SU-DHL-6 (cell line): Measurements from ENCODE around the gene STRBP.
A peak's percentile ranks its signal among the peaks of the same experiment; 100 is the strongest.
"Not testable (repeated sequence)": the region's sequence is repeated elsewhere in the genome, so short reads cannot be mapped to it uniquely, and the experiment has no call there.

Experiments used
- H2AFZ ChIP-seq: fragments of 200-600 bp; sonication (generic); 2 replicates; pipeline ENCODE4 v1.6.1; 2014; ENCODE audit warnings: low read depth, mild to moderate bottlenecking, moderate library complexity, mixed read lengths, antibody characterized with exemption, low read length; ENCODE audit not compliant: severe bottlenecking
- H3F3A ChIP-seq: fragments of 200-600 bp; shearing (Covaris generic); 2 replicates; pipeline ENCODE4 v1.6.0; 2016; ENCODE audit warnings: antibody characterized with exemption, mild to moderate bottlenecking; ENCODE audit not compliant: insufficient read depth
- H3K27ac ChIP-seq: fragments of 200-600 bp; sonication (generic); 2 replicates; pipeline ENCODE4 v1.5.1; 2016; ENCODE audit warnings: low read depth, mild to moderate bottlenecking, low read length, moderate library complexity, mixed read lengths
- H3K27me3 ChIP-seq: fragments of 200-600 bp; sonication (generic), shearing (Covaris generic); 2 replicates; pipeline ENCODE4 v1.6.0; 2014; ENCODE audit warnings: mild to moderate bottlenecking, low read length
- H3K36me3 ChIP-seq: fragments of 200-600 bp; sonication (generic); 2 replicates; pipeline ENCODE4 v1.6.1; 2014; ENCODE audit warnings: mild to moderate bottlenecking, low read length, mixed read lengths
- H3K4me2 ChIP-seq: fragments of 300-600, 200-600 bp; shearing (Covaris generic), sonication (generic); 2 replicates; pipeline ENCODE4 v1.6.0; 2014; ENCODE audit warnings: low read length, low read depth, mild to moderate bottlenecking; ENCODE audit not compliant: poor library complexity, severe bottlenecking
- H3K4me3 ChIP-seq: fragments of 200-600 bp; sonication (generic); 2 replicates; pipeline ENCODE4 v1.5.1; 2014; ENCODE audit warnings: antibody characterized with exemption, low read length, mild to moderate bottlenecking, mixed read lengths; ENCODE audit not compliant: insufficient read depth, poor library complexity, severe bottlenecking
- H3K79me2 ChIP-seq: fragments of 200-600 bp; sonication (generic); 2 replicates; pipeline ENCODE4 v1.6.1; 2014; ENCODE audit warnings: mild to moderate bottlenecking, low read length, moderate library complexity; ENCODE audit not compliant: insufficient read depth
- H3K9ac ChIP-seq: fragments of 200-600 bp; sonication (generic); 2 replicates; pipeline ENCODE4 v1.7.0; 2014; ENCODE audit warnings: mild to moderate bottlenecking, low read length
- H3K9me2 ChIP-seq: fragments of 200-600 bp; sonication (generic); replicated peaks from 2 replicates; pipeline ENCODE4 v1.6.1; 2014; ENCODE audit warnings: low read length; ENCODE audit not compliant: insufficient read depth
- H3K9me3 ChIP-seq: fragments of 200-600 bp; sonication (generic); 2 replicates; pipeline ENCODE4 v1.6.1; 2014; ENCODE audit warnings: low read length, mixed read lengths; ENCODE audit not compliant: insufficient read depth
- H4K20me1 ChIP-seq: fragments of 200-600 bp; sonication (generic); 2 replicates; pipeline ENCODE4 v1.6.1; 2014; ENCODE audit warnings: low read depth, mild to moderate bottlenecking, antibody characterized with exemption, low read length, moderate library complexity, mixed read lengths
- CTCF ChIP-seq: fragments of 200-600 bp; sonication (generic); IDR thresholded peaks from one replicate; pipeline ENCODE4 v1.5.1; 2017; ENCODE audit warnings: antibody characterized with exemption, mild to moderate bottlenecking, low read length, moderate library complexity; ENCODE audit not compliant: insufficient read depth, poor library complexity, severe bottlenecking
- EZH2phosphoT487 ChIP-seq: fragments of 200-600 bp; sonication (generic), shearing (Covaris generic); conservative IDR thresholded peaks from 2 replicates; pipeline ENCODE4 v1.6.1; 2018; ENCODE audit warnings: mild to moderate bottlenecking, antibody characterized with exemption, low read length, moderate library complexity, mixed read lengths

The STRBP gene

GRCh38 chr9:123304340-123304691 is 35.9 kb upstream of the STRBP start:
- Histone ChIP-seq H3K9me2 (no peaks in the 10 kb centered on the region), H3K4me2 (peak overlapping the region; percentile 40)

GRCh38 chr9:123302348-123303214 is 34.2 kb upstream of the STRBP start:
- Histone ChIP-seq H3K4me2 (no peak overlapping the region), H3K9me3 (no peaks in the 10 kb centered on the region), H4K20me1 (no peaks in the 10 kb centered on the region), H3K36me3 (no peaks in the 10 kb centered on the region), H2AFZ (no peak overlapping the region), H3K27ac (no peak overlapping the region), H3F3A (no peaks in the 10 kb centered on the region), H3K79me2 (no peaks in the 10 kb centered on the region), H3K27me3 (no peaks in the 10 kb centered on the region), H3K9ac (no peak overlapping the region), H3K4me3 (no peak overlapping the region), H3K9me2 (no peaks in the 10 kb centered on the region)
- TF ChIP-seq EZH2phosphoT487: no peak
- TF ChIP-seq CTCF: no peak

More at GRCh38 chr9:123304340-123304691, 35.9 kb upstream of the STRBP start:
- Histone ChIP-seq H3K4me3 (no peak overlapping the region), H3K9me3 (no peaks in the 10 kb centered on the region), H3K27me3 (no peaks in the 10 kb centered on the region), H3K9ac (0 out of 2 replicates have a peak overlapping the region, but pooled peaks have one; percentile 23), H3K79me2 (no peaks in the 10 kb centered on the region), H4K20me1 (no peaks in the 10 kb centered on the region), H3K27ac (no peak overlapping the region), H2AFZ (peak overlapping the region; percentile 84), H3F3A (no peaks in the 10 kb centered on the region), H3K36me3 (no peaks in the 10 kb centered on the region)
- TF ChIP-seq EZH2phosphoT487 (no peak), CTCF (no peak)

- H3K4me3 ChIP-seq, H3K9me3 ChIP-seq, H3K27ac ChIP-seq, H3K27me3 ChIP-seq, H3K79me2 ChIP-seq, H3K4me2 ChIP-seq, H3F3A ChIP-seq, H3K36me3 ChIP-seq, H4K20me1 ChIP-seq, H3K9me2 ChIP-seq, H3K9ac ChIP-seq, H2AFZ ChIP-seq: not testable (repeated sequence)
Measured at GRCh38 chr9:123301936-123302335, 33.5 kb upstream of the STRBP start.

GRCh38 chr9:123300554-123300953 is 32.2 kb upstream of the STRBP start:
- no peaks in the 10 kb centered on the region for H3F3A ChIP-seq
- H3K4me3 ChIP-seq: no peak overlapping the region
- no peaks in the 10 kb centered on the region for H3K9me3 ChIP-seq
- no peak overlapping the region for H3K27ac ChIP-seq
- no peaks in the 10 kb centered on the region for H3K27me3 ChIP-seq
- H3K9ac ChIP-seq: no peak overlapping the region
- H3K36me3 ChIP-seq: no peaks in the 10 kb centered on the region
- H3K79me2 ChIP-seq: no peaks in the 10 kb centered on the region
- no peaks in the 10 kb centered on the region for H4K20me1 ChIP-seq
- H3K4me2 ChIP-seq: no peak overlapping the region
- TF ChIP-seq EZH2phosphoT487 (no peak), CTCF (no peak)
- H2AFZ ChIP-seq: no peak overlapping the region
- H3K9me2 ChIP-seq: no peaks in the 10 kb centered on the region
